BE2C (cell line): ENCODE results near the gene PHF21B.

ENCODE experiments used
- DNase-seq: peaks from one replicate; pipeline ENCODE4 v3.0.0-alpha.2; 2020
- H3K27me3 ChIP-seq: fragments of 250-450 bp; sonication (Bioruptor Pico); 2 replicates; pipeline ENCODE4 v1.5.1; 2020; ENCODE audit warnings: mild to moderate bottlenecking
- H3K36me3 ChIP-seq: fragments of 250-450 bp; sonication (Bioruptor Pico); 2 replicates; pipeline ENCODE4 v1.5.1; 2020; ENCODE audit warnings: mild to moderate bottlenecking
- H3K4me1 ChIP-seq: fragments of 250-450 bp; sonication (Bioruptor Pico); 2 replicates; pipeline ENCODE4 v1.5.1; 2020
- H3K4me3 ChIP-seq: 2 replicates; pipeline ENCODE4 v1.5.1; 2011; ENCODE audit warnings: low read depth, low read length
- H3K9me3 ChIP-seq: fragments of 250-450 bp; sonication (Bioruptor Pico); 2 replicates; pipeline ENCODE4 v1.5.1; 2020
- TF ChIP-seq, protein P1 (sequence below): IDR thresholded peaks from 2 replicates; pipeline ENCODE4 v1.5.1; 2012; ENCODE audit warnings: mild to moderate bottlenecking, low read depth, low read length

Gene PHF21B

DNA sequence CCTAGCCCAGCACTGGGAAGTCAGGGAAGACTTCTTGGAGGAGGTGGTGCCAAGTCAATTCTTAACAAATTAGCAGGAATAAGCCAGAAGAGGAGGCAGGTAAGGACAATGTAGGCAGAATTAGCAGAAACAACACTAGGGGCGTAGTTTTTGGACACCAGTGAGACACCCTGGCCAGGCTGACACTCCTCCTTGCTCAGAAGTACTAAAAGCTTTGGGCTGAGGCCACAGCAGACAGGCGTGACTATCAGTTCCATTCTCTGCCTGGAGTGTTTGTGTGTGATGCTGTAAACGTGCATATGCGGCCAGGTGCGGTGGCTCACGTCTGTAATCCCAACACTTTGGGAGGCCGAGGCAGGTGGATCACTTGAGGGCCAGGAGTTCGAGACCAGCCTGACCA, 36.0 kb downstream of the PHF21B start:
- no peaks in the 10 kb centered on the region for H3K36me3 ChIP-seq
- H3K9me3 ChIP-seq: no peaks in the 10 kb centered on the region
- H3K27me3 ChIP-seq: no peaks in the 10 kb centered on the region
- no peak for DNase-seq
- no peaks in the 10 kb centered on the region for H3K4me1 ChIP-seq
- TF ChIP-seq, protein P1, sequence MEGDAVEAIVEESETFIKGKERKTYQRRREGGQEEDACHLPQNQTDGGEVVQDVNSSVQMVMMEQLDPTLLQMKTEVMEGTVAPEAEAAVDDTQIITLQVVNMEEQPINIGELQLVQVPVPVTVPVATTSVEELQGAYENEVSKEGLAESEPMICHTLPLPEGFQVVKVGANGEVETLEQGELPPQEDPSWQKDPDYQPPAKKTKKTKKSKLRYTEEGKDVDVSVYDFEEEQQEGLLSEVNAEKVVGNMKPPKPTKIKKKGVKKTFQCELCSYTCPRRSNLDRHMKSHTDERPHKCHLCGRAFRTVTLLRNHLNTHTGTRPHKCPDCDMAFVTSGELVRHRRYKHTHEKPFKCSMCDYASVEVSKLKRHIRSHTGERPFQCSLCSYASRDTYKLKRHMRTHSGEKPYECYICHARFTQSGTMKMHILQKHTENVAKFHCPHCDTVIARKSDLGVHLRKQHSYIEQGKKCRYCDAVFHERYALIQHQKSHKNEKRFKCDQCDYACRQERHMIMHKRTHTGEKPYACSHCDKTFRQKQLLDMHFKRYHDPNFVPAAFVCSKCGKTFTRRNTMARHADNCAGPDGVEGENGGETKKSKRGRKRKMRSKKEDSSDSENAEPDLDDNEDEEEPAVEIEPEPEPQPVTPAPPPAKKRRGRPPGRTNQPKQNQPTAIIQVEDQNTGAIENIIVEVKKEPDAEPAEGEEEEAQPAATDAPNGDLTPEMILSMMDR: no peak
- no peak overlapping the region for H3K4me3 ChIP-seq

DNA sequence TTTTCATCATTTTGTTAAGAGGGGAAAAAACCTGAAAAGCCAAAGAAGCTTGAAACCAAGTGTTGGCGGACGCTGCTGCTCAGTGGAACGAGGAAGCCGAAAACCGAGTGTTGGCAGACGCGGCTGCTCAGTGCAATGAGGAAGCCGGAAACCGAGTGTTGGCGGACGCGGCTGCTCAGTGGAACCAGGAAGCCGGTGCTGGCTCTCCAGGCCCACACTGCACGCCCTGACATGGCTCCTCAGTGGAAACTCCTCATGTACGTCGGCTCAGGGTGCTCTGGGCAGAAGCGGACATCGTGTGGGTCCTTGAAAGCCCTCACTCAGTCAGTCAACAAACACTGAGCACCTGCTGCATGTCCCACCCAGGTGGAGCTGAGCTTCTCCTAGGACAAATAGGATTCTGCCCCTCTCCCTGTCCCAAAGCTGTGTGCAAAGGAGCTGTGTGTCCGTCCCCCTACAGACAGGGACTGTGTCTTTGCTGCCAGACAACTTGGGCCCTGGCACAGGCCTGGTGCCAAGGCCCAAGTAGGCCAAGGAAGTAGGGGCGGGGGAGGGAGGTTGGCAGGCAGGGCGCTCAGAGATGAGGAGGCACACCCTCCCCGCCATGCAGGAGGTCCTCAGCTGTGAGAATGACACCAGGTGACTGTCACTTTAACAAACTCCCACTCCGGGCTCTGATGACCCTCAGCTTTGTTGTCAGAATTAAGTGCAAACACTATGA, 37.3 kb downstream of the PHF21B start:
- H3K27me3 ChIP-seq: no peaks in the 10 kb centered on the region
- TF ChIP-seq, protein P1: no peak
- DNase-seq: no peak
- no peak overlapping the region for H3K4me3 ChIP-seq
- H3K36me3 ChIP-seq: no peaks in the 10 kb centered on the region
- H3K4me1 ChIP-seq: no peaks in the 10 kb centered on the region
- no peaks in the 10 kb centered on the region for H3K9me3 ChIP-seq

DNA sequence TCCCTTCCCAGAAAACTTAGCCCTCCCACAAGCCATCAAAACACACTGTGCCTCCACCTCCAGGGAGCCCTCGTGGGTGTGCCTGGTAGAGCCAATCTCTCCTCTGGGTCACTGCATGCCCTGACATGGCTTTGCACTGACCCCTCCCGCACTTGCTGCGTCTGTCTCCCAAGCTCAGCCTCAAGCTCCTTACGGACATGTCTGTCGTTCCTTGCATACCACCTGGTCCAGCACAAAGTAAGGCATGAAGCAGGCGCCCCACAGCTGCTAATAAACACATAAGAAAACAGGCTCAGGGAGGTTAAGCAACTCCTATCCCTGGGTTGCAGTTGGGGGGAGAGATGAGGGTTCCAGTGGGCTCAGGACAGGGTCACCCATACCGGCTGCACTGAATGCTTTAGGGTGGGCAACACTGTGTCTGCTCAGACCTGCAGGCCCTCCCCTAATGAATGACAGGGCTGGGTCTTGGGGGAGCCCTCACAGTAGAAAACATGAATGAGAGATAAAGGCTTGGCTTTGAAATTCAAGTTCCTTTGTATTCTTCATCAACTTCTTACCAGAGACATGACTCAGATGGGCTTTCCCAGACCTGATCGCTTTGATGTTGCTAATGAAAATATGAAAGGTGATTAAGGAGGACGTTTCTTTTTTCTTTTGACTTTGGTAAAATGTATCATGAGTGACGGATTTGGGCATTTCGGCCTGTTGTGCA, 38.0 kb downstream of the PHF21B start:
- no peaks in the 10 kb centered on the region for H3K4me1 ChIP-seq
- H3K27me3 ChIP-seq: no peaks in the 10 kb centered on the region
- TF ChIP-seq, protein P1: no peak
- no peak for DNase-seq
- no peak overlapping the region for H3K4me3 ChIP-seq
- H3K36me3 ChIP-seq: no peaks in the 10 kb centered on the region
- H3K9me3 ChIP-seq: no peaks in the 10 kb centered on the region

DNA sequence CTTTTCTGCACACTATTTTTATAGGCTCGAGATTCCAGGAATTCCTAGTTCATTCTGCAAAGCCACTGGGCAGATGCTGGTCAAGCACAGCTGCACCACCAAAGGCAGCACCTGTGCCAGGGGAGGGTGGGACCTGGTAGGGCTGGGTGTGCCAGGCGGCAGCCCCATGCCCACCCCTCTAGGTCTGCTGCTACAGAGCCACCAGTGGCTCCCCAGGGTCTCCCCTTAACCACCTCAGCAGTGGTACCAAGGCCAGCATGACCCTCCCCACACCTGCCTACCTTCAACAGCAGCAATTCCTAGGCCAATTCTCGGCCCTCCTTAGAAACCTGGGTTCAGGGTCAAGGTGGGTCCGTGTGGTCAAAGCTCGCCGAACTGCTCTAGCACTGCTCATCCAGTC, 39.5 kb downstream of the PHF21B start:
- DNase-seq: no peak
- Histone ChIP-seq H3K36me3 (no peaks in the 10 kb centered on the region), H3K4me1 (no peaks in the 10 kb centered on the region), H3K4me3 (no peak overlapping the region), H3K9me3 (no peaks in the 10 kb centered on the region), H3K27me3 (no peaks in the 10 kb centered on the region)
- TF ChIP-seq, protein P1: no peak

DNA sequence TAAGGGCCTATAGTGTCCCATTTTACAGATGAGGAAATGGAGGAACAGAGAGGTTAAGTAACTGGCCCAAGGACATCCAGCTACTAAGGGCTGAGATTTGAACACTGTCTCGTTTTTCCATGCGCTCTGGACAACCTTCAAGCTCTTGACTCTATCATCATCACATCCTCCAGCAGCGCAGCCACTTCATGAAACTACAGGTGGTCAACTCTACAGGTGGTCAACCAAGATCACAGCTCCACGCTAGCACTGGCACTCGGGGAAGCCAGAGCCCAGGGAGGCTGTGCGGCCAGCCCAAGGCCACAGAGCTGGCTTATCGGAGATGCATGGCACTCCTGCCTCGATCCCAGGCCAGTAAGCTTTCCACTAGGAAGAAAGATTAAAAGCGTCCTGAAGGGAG, 40.0 kb downstream of the PHF21B start:
- Histone ChIP-seq H3K4me1 (no peaks in the 10 kb centered on the region), H3K4me3 (no peak overlapping the region), H3K27me3 (no peaks in the 10 kb centered on the region), H3K9me3 (no peaks in the 10 kb centered on the region), H3K36me3 (no peaks in the 10 kb centered on the region)
- TF ChIP-seq, protein P1: no peak
- no peak for DNase-seq

DNA sequence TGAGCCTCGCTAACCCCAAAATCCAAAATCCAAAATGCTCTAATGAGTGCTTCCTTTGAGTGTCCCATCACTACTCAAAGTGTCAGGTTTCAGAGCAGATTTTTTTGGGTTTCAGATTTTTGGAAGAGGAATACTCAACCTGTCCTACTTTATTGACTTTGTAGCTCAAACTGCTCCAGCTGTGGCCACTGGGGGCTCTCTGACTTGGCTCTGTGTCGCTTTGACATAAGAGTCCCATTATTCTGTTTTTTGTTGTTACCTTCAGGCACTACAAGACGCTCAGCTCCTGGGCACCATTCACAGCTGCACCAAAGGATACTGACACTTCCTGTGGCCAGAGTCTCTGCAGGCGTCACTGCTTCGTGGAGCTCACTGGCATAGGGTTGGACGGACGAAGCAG, 41.1 kb downstream of the PHF21B start:
- Histone ChIP-seq H3K36me3 (no peaks in the 10 kb centered on the region), H3K27me3 (no peaks in the 10 kb centered on the region)

More for the DNA sequence above, 41.1 kb downstream of the PHF21B start:
- H3K4me1 ChIP-seq: no peaks in the 10 kb centered on the region
- no peak overlapping the region for H3K4me3 ChIP-seq
- no peaks in the 10 kb centered on the region for H3K9me3 ChIP-seq
- DNase-seq: no peak
- TF ChIP-seq, protein P1: peak; percentile 26
